K562 (cell line): ENCODE measurements around the gene SETD1B. TPM values are rescaled to one million over a fixed set of nuclear protein-coding genes. Genes with fewer than 3 reads are reported as not detected.

ENCODE experiments used
- C11orf30 ChIP-seq: fragments of 450-650 bp; IDR thresholded peaks from 2 replicates; pipeline ENCODE4 v1.6.1; 2016; ENCODE audit warnings: low read depth, mild to moderate bottlenecking
- CXXC5 ChIP-seq: fragments of 250-450 bp; sonication (Bioruptor Pico); IDR thresholded peaks from 2 replicates; pipeline ENCODE4 v1.8.0; 2022; ENCODE audit warnings: inconsistent platforms, mild to moderate bottlenecking, moderate library complexity
- DACH1 ChIP-seq: fragments of 450-650 bp; IDR thresholded peaks from 2 replicates; pipeline ENCODE4 v1.6.1; 2018; ENCODE audit not compliant: partially characterized antibody
- FUS ChIP-seq: fragments of 200-400 bp; formaldehyde crosslinking; optimal IDR thresholded peaks from 2 replicates; pipeline ENCODE3; 2017; ENCODE audit warnings: low read depth, low read length
- GATA2 ChIP-seq: sonication (generic); formaldehyde crosslinking; IDR thresholded peaks from 2 replicates; pipeline ENCODE4 v1.4.0; 2020; ENCODE audit warnings: mild to moderate bottlenecking, missing genetic modification reagents
- HIVEP1 ChIP-seq: fragments of 250-450 bp; sonication (Bioruptor Pico); IDR thresholded peaks from 2 replicates; pipeline ENCODE4 v1.4.0; 2020; ENCODE audit warnings: mild to moderate bottlenecking
- MXI1 ChIP-seq: IDR thresholded peaks from 2 replicates; pipeline ENCODE4 v1.6.1; 2011; ENCODE audit warnings: low read depth, mild to moderate bottlenecking, improper control_type of control experiment, low read length
- NONO ChIP-seq, 2 experiments: fragments of 200-400 bp in 1 of 2; fragments of 450-650 bp in 1 of 2; formaldehyde crosslinking in 1 of 2; IDR thresholded peaks; 2 replicates each; pipeline ENCODE4 v1.6.1; 2017; ENCODE audit warnings: low read depth in 2 of 2, mild to moderate bottlenecking in 2 of 2, moderate library complexity in 2 of 2, low read length in 1 of 2
- RB1 ChIP-seq: fragments of 450-650 bp; IDR thresholded peaks from 2 replicates; pipeline ENCODE4 v1.6.1; 2017; ENCODE audit warnings: low read depth, mild to moderate bottlenecking
- SAFB2 ChIP-seq: fragments of 200-400 bp; formaldehyde crosslinking; IDR thresholded peaks from 2 replicates; pipeline ENCODE4 v1.6.1; 2018; ENCODE audit warnings: borderline replicate concordance, low read length, low read depth, moderate library complexity; ENCODE audit not compliant: severe bottlenecking
- SMARCC2 ChIP-seq: fragments of 450-650 bp; IDR thresholded peaks from 2 replicates; pipeline ENCODE4 v1.6.1; 2017; ENCODE audit warnings: antibody characterized with exemption, moderate library complexity, mild to moderate bottlenecking, low read depth
- TGIF2 ChIP-seq: sonication (generic); formaldehyde crosslinking; IDR thresholded peaks from 2 replicates; pipeline ENCODE4 v1.8.1; 2022; ENCODE audit warnings: mild to moderate bottlenecking, missing genetic modification reagents, moderate library complexity
- ZNF175 ChIP-seq: fragments of 200-800 bp; sonication (Bioruptor generic); IDR thresholded peaks from 2 replicates; pipeline ENCODE4 v1.6.1; 2016; ENCODE audit warnings: low read depth, mild to moderate bottlenecking, missing genetic modification characterization, missing compliant biosample characterization
- ZNF232 ChIP-seq: sonication (generic); formaldehyde crosslinking; IDR thresholded peaks from 2 replicates; pipeline ENCODE4 v1.8.0; 2022; ENCODE audit warnings: mild to moderate bottlenecking, missing genetic modification reagents
- ZNF239 ChIP-seq: fragments of 250-450 bp; sonication (Bioruptor Pico); IDR thresholded peaks from 2 replicates; pipeline ENCODE4 v1.4.0; 2020; ENCODE audit warnings: mild to moderate bottlenecking
- ZNF551 ChIP-seq: fragments of 250-450 bp; sonication (Bioruptor Pico); IDR thresholded peaks from 2 replicates; pipeline ENCODE4 v1.5.0; 2021; ENCODE audit warnings: mild to moderate bottlenecking, moderate library complexity
- ZNF76 ChIP-seq: fragments of 250-450 bp; sonication (Bioruptor Pico); IDR thresholded peaks from 2 replicates; pipeline ENCODE4 v1.4.0; 2020; ENCODE audit warnings: mild to moderate bottlenecking, moderate library complexity, borderline replicate concordance
- polyA plus RNA-seq, 8 experiments: library from polyadenylated mRNA; depleted of rRNA in 4 of 8; stranded (reverse) in 5 of 8; unstranded in 3 of 8; fragments of >200 nt; fragmentation: Nextera tagmentation in 2 of 8; fragmentation: Illumina TruSeq in 1 of 8; extraction: Ambion mirVana in 2 of 8; extraction: Trizol in 1 of 8; gene quantifications; 2 replicates each; pipeline versions ENCODE4 v1.2.1 to v1.2.3, GENCODE V29; 2011 to 2014; ENCODE audit warnings: inconsistent platforms in 1 of 8, missing spikeins in 1 of 8
- total RNA-seq, 7 experiments: library from RNA; depleted of rRNA in 6 of 7; stranded (reverse); fragments of >200 nt in 6 of 7; fragmentation: Illumina TruSeq in 2 of 7; extraction: Trizol in 2 of 7; gene quantifications; 2 replicates each; pipeline versions ENCODE4 v1.2.1 to v1.2.3, GENCODE V29; 2011 to 2021; ENCODE audit warnings: low replicate concordance in 1 of 7
- TF ChIP-seq, protein P1 (sequence below), 2 experiments: fragments of 450-650 bp; formaldehyde crosslinking in 1 of 2; IDR thresholded peaks; 2 replicates each; pipeline versions ENCODE4 v1.4.0 to v1.6.1; 2014 to 2020; ENCODE audit warnings: mild to moderate bottlenecking in 2 of 2, borderline replicate concordance in 1 of 2, low read depth in 1 of 2
- TF ChIP-seq, protein P2 (sequence below): sonication (generic); formaldehyde crosslinking; IDR thresholded peaks from 2 replicates; pipeline ENCODE4 v1.8.1; 2022; ENCODE audit warnings: missing genetic modification reagents

Gene SETD1B
- total and polyA plus RNA-seq, 9 of the 15 experiments (the other 6 are each of a cell fraction or from before 2014, with no cell fraction given) = 0.48 to 26.6 (median 2.3) TPM

DNA sequence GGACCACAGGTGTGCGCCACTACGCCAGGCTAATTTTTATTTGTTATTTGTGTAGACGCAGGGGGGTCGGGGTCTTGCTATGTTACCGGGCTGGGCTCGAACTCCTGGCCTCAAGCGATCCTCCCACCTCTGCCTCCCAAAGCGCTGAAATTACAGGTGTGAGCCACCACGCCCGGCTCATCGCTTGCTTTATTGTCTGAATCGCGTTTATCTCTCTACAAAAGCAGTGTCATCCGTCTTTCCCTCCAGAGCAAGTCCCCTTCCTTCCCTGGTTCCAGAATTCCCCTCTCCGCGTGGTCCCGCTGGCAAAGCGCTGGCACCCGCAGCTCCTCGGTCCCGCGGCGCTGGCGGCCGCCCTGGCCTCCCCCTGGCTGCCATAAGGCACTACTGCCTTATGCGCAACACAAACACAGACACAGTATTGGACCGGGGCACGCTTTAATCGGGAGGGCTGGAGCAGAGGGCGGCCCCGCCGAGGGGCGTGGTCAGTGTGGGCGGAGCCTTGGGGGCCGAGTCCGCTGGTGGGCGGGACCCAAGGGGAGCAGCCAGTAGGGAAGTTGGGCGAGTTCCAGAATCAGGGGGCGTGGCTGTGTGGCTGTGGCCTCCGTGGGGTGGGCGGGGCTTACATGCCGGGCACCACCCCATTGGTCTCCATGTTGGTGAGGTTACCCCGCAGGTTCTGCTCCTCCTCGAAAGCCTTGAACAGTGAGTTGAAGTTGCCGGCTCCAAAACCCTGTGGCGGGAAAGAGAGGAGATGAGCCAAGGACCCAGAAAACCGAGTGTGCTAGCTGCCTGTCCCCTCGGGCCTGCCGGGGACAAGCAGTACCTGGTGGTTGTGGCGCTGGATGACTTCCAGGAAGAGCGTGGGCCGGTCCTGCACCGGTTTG is 35.5 kb downstream of the SETD1B start (continued):
- TF ChIP-seq GATA2 (CRISPR knock-in tag) = no peak
- TF ChIP-seq ZNF232 (CRISPR knock-in tag) = no peak
- TF ChIP-seq, protein P1, sequence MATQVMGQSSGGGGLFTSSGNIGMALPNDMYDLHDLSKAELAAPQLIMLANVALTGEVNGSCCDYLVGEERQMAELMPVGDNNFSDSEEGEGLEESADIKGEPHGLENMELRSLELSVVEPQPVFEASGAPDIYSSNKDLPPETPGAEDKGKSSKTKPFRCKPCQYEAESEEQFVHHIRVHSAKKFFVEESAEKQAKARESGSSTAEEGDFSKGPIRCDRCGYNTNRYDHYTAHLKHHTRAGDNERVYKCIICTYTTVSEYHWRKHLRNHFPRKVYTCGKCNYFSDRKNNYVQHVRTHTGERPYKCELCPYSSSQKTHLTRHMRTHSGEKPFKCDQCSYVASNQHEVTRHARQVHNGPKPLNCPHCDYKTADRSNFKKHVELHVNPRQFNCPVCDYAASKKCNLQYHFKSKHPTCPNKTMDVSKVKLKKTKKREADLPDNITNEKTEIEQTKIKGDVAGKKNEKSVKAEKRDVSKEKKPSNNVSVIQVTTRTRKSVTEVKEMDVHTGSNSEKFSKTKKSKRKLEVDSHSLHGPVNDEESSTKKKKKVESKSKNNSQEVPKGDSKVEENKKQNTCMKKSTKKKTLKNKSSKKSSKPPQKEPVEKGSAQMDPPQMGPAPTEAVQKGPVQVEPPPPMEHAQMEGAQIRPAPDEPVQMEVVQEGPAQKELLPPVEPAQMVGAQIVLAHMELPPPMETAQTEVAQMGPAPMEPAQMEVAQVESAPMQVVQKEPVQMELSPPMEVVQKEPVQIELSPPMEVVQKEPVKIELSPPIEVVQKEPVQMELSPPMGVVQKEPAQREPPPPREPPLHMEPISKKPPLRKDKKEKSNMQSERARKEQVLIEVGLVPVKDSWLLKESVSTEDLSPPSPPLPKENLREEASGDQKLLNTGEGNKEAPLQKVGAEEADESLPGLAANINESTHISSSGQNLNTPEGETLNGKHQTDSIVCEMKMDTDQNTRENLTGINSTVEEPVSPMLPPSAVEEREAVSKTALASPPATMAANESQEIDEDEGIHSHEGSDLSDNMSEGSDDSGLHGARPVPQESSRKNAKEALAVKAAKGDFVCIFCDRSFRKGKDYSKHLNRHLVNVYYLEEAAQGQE (IDR thresholded peaks at IDR 0.05; ENCODE audit: borderline replicate concordance) = peak; percentile 27
- TF ChIP-seq, protein P1 (CRISPR knock-in tag; IDR thresholded peaks at IDR 0.05; ENCODE audit: low read depth) = no peak
- TF ChIP-seq ZNF239 (CRISPR knock-in tag) = no peak
- TF ChIP-seq DACH1 = no peak
- no peak for TF ChIP-seq SMARCC2
- no peak for TF ChIP-seq SAFB2
- peak in 1 of 2 experiments; percentile 80; a peak in 2 of 4 replicates for TF ChIP-seq NONO (IDR thresholded peaks at IDR 0.05; ENCODE audit: low read depth in 2 of 2, low read length in 1 of 2)
- no peak for TF ChIP-seq ZNF551 (CRISPR knock-in tag)
- TF ChIP-seq, protein P2, sequence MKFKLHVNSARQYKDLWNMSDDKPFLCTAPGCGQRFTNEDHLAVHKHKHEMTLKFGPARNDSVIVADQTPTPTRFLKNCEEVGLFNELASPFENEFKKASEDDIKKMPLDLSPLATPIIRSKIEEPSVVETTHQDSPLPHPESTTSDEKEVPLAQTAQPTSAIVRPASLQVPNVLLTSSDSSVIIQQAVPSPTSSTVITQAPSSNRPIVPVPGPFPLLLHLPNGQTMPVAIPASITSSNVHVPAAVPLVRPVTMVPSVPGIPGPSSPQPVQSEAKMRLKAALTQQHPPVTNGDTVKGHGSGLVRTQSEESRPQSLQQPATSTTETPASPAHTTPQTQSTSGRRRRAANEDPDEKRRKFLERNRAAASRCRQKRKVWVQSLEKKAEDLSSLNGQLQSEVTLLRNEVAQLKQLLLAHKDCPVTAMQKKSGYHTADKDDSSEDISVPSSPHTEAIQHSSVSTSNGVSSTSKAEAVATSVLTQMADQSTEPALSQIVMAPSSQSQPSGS (CRISPR knock-in tag) = no peak
- no peak for TF ChIP-seq HIVEP1
- TF ChIP-seq FUS = no peak
- TF ChIP-seq ZNF76 (CRISPR knock-in tag) = no peak
- no peak for TF ChIP-seq ZNF175 (CRISPR knock-in tag)
- TF ChIP-seq RB1 = peak; percentile 54
- no peak for TF ChIP-seq TGIF2 (CRISPR knock-in tag)
- TF ChIP-seq C11orf30 = no peak
- peak; percentile 40; the same call in 1 of the 2 replicates for TF ChIP-seq MXI1
- 0 out of 2 replicates have a peak, but pooled peaks have one; percentile 43 for TF ChIP-seq CXXC5
